Measurements from ENCODE around the gene ARSG. TPM values are rescaled to one million over a fixed set of nuclear protein-coding genes. Genes with fewer than 3 reads are reported as not detected.

Gene ARSG
- polyA plus RNA-seq, 2 of the 4 experiments (the other 2 are of a cell fraction): 0.57 to 1.7 TPM

DNA sequence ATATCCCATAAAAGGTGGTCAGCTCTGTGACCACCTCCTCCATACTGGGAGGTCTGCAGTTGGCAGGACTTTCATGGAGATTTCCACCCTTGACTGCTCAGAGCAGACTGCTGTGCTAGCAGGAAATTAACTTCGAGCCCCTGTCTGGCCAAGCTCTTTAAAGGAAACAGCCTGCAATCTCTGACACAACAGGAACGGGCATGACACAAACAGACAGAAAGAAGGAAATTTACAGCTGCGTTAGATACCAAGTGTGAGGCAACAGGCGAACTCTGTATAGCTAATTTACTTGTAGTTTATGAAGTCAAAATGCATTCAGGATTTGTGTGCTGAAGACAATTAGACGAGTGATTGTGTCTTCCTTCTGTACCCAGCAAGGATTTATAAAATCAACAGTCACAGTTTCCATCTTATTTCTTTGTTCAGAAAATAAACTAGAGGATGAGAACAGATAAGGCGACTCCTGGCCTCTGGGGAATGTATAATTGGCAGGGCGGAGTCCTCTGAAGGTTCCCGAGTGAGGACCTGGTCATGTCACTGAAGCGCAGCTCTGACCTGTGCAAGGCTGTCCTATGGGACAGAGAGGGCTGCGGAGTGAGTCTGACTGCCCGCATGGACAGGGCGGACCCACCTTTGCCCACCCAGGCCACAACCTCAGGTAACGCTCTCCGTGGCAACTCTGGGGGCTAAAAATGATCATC is 149.9 kb downstream of the ARSG start:
- no peak overlapping the region for H3K4me3 ChIP-seq
- 0 out of 3 replicates have a peak, but pooled peaks cover under 1% of the 10 kb centered on the region for H3K4me1 ChIP-seq
- ChIA-PET CTCF (interaction anchor here (0.9 to 9.7 kb wide), 9 partner anchors 10 to 319 kb away, joined by 3 to 115 read pairs (median 5); partner anchors contain the start of gene WIPI1), POLR2A (no interaction called here)
- TF ChIP-seq SREBF2 (IDR thresholded peaks at IDR 0.05) (no peak), NR3C1 (IDR thresholded peaks at IDR 0.05) (no peak), KDM1A (IDR thresholded peaks at IDR 0.05; ENCODE audit: low read depth) (no peak), JUN (IDR thresholded peaks at IDR 0.05) (no peak), KDM5A (IDR thresholded peaks at IDR 0.05) (no peak), RAD21 (conservative IDR thresholded peaks at IDR 0.05 in 1 of 2, IDR thresholded peaks at IDR 0.05 in 1 of 2) (no peak)
- H3K4me2 ChIP-seq: no peak overlapping the region
- no peaks in the 10 kb centered on the region for H3K9me3 ChIP-seq
- FAIRE-seq: no peak
- ATAC-seq: no peak
- WGBS (ENCODE audit: missing lambda C conversion rate): 86% methylated on average over 14 of the region's 14 CpGs
- no peak for DNase-seq (ENCODE audit: low read depth in 1 of 2, low spot score in 1 of 2)
- H3K27ac ChIP-seq: no peak overlapping the region

DNA sequence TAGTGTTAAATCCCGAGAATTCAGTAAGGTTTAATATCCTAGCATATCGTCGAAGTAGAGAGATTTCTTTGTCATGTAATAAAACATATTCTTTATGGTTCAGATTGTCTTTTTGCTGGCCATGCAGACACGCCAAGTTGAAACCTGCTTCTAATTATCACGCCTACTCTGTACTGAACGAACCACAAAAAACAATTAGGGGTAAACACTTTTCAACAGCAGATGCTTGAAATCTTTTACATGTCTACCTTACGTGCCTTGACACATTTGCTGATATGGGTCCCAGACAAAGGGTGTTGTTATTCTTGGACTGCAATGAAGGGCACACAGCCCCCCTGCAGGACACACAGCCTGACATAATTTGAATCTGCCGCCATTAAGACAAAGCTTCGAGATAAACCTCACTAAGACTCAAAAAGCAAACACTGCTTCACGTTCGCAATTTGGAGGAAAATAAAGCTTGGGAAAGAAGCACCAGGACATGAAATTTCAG is 152.7 kb downstream of the ARSG start:
- Histone ChIP-seq H3K9me3 (no peaks in the 10 kb centered on the region), H3K4me3 (no peak overlapping the region), H3K27ac (no peak overlapping the region), H3K4me1 (no peaks in the 10 kb centered on the region), H3K4me2 (no peak overlapping the region)
- FAIRE-seq: no peak
- POLR2A ChIA-PET: no interaction called here
- CTCF ChIA-PET: interaction anchor here (0.7 to 9.3 kb wide), 5 partner anchors 12 to 315 kb away, joined by 3 to 51 read pairs (median 8); no protein-coding TSS in a partner anchor
- WGBS (ENCODE audit: missing lambda C conversion rate): 83% methylated on average over 11 of the region's 11 CpGs
- no peak for DNase-seq (ENCODE audit: low read depth in 1 of 2, low spot score in 1 of 2)
- TF ChIP-seq HOXB5 (CRISPR knock-in tag; IDR thresholded peaks at IDR 0.05): no peak
- TF ChIP-seq FOSL2 (IDR thresholded peaks at IDR 0.05): no peak
- TF ChIP-seq FOSL2 (CRISPR knock-in tag; IDR thresholded peaks at IDR 0.05): no peak
- no peak for TF ChIP-seq POLR2A (IDR thresholded peaks at IDR 0.05; ENCODE audit: low read length)
- TF ChIP-seq SREBF2 (IDR thresholded peaks at IDR 0.05): no peak
- no peak for TF ChIP-seq RCOR1 (IDR thresholded peaks at IDR 0.05; ENCODE audit: low read depth, low read length)
- no peak for TF ChIP-seq TFCP2L1 (CRISPR knock-in tag; IDR thresholded peaks at IDR 0.05)
- TF ChIP-seq, protein P1, sequence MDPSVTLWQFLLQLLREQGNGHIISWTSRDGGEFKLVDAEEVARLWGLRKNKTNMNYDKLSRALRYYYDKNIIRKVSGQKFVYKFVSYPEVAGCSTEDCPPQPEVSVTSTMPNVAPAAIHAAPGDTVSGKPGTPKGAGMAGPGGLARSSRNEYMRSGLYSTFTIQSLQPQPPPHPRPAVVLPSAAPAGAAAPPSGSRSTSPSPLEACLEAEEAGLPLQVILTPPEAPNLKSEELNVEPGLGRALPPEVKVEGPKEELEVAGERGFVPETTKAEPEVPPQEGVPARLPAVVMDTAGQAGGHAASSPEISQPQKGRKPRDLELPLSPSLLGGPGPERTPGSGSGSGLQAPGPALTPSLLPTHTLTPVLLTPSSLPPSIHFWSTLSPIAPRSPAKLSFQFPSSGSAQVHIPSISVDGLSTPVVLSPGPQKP (IDR thresholded peaks at IDR 0.05; ENCODE audit: low read depth, low read length): no peak
- TF ChIP-seq CHD2 (IDR thresholded peaks at IDR 0.05; ENCODE audit: low read length, partially characterized antibody): no peak
- no peak for TF ChIP-seq KDM1A (IDR thresholded peaks at IDR 0.05; ENCODE audit: low read depth)
- TF ChIP-seq CBX2 (IDR thresholded peaks at IDR 0.05; ENCODE audit: borderline replicate concordance, low read depth): no peak
- TF ChIP-seq, protein P2, sequence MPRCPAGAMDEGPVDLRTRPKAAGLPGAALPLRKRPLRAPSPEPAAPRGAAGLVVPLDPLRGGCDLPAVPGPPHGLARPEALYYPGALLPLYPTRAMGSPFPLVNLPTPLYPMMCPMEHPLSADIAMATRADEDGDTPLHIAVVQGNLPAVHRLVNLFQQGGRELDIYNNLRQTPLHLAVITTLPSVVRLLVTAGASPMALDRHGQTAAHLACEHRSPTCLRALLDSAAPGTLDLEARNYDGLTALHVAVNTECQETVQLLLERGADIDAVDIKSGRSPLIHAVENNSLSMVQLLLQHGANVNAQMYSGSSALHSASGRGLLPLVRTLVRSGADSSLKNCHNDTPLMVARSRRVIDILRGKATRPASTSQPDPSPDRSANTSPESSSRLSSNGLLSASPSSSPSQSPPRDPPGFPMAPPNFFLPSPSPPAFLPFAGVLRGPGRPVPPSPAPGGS (IDR thresholded peaks at IDR 0.05): no peak
- no peak for TF ChIP-seq CEBPB (IDR thresholded peaks at IDR 0.05)
- no peak for ATAC-seq

DNA sequence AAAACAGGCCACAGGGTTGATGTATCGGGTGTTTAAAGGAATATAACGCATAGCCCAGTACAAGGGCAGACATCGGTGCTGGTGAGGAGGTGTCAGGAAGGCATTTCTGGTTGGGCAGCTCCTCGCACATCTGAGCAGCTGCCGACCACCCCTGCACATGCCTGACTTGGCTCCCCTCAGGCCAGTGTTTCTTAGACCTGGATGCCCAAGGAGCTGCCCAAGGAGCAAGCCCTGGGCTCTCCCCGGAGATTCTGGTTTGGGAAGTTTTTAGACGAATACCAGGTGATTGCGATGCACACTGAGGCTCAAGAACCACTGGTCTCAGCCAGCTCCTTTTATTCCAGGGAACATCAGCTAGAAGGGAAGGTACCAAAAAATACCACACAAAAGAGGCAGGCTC is 154.4 kb downstream of the ARSG start:
- TF ChIP-seq ZSCAN20 (CRISPR knock-in tag; IDR thresholded peaks at IDR 0.05) (no peak), GATA3 (IDR thresholded peaks at IDR 0.05; ENCODE audit: borderline replicate concordance) (no peak), CHD4 (IDR thresholded peaks at IDR 0.05; ENCODE audit: borderline replicate concordance) (no peak), RAD21 (conservative IDR thresholded peaks at IDR 0.05 in 1 of 2, IDR thresholded peaks at IDR 0.05 in 1 of 2) (no peak), FOSB (CRISPR knock-in tag; IDR thresholded peaks at IDR 0.05) (no peak), TFCP2L1 (CRISPR knock-in tag; IDR thresholded peaks at IDR 0.05) (no peak), ZC3H11A (IDR thresholded peaks at IDR 0.05) (no peak)
- Histone ChIP-seq H3K4me1 (no peaks in the 10 kb centered on the region), H3K4me2 (no peak overlapping the region), H3K27ac (no peak overlapping the region), H3K4me3 (no peak overlapping the region), H3K9me3 (no peaks in the 10 kb centered on the region)
- ChIA-PET POLR2A (interaction anchor here (0.7 kb wide), 1 partner anchor 13 kb away, joined by 3 read pairs; no protein-coding TSS in a partner anchor), CTCF (interaction anchor here (1.0 to 9.3 kb wide), 9 partner anchors 9 to 245 kb away, joined by 4 to 51 read pairs (median 7); no protein-coding TSS in a partner anchor)
- DNase-seq (ENCODE audit: low read depth in 1 of 2, low spot score in 1 of 2): no peak
- 94% methylated on average over 8 of the region's 8 CpGs for WGBS (ENCODE audit: missing lambda C conversion rate)
- no peak for ATAC-seq
- FAIRE-seq: no peak
